GM18508 (cell line): ENCODE measurements around the gene VDAC2.
"Not testable (repeated sequence)": the region's sequence is repeated elsewhere in the genome, so short reads cannot be mapped to it uniquely, and the experiment has no call there.

Source experiments
- ATAC-seq: cut with Tn5 transposase; IDR thresholded peaks from one replicate; pipeline ENCODE4 v1.9.1; 2021; ENCODE audit warnings: moderate number of reproducible peaks; ENCODE audit not compliant: insufficient read depth, unreplicated experiment

The VDAC2 gene, protein sequence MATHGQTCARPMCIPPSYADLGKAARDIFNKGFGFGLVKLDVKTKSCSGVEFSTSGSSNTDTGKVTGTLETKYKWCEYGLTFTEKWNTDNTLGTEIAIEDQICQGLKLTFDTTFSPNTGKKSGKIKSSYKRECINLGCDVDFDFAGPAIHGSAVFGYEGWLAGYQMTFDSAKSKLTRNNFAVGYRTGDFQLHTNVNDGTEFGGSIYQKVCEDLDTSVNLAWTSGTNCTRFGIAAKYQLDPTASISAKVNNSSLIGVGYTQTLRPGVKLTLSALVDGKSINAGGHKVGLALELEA

GRCh38 chr10:75210282-75211006 is at the start of gene VDAC2:
Gene VDAC2 (plus strand): TSS chr10:75210796. CDS start chr10:75211159, 363 bp downstream.
- peak; percentile 56 for ATAC-seq

DNA sequence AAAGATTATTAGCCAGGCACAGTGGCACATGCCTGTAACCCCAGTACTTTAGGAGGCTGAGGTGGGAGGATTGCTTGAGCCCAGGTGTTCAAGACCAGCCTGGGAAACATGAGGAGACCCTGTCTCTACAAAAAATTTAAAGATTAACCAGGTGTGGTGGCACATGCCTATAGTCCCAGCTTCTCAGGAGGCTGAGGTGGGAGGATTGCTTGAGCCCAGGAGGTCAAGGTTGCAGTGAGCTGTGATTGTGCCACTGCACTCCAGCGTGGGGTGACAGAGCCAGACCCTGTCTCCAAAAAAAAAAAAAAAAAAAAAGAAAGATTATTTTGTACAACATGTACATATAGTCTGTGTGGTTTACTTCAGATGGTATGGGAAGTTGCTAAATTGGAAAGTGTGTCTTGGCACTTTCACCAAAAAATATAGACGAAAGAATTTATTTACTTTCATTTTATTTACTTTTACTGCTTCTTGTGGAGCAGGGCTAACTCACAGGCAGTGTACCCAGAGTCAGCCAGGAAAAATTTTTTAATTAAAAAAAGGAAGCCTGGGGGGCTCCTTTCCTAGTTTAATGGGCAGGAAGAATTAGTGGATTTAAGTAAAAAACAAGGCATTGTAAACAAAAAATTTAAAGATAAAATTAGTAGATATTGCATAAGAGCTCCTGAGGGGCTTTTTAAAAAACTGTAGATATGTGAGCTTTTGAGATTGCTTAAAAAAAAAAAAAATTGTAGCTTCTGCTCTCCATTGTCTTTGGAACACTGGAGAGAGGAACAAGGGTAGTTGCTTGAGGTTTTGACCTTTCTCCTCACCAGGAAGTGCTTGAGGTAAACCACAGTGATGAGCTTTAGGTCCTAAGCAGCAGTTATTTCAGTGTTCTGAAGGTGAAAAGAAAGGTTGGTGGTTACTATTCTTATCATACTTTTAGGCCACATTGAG is 44.6 kb upstream of the VDAC2 start:
- no peak for ATAC-seq

DNA sequence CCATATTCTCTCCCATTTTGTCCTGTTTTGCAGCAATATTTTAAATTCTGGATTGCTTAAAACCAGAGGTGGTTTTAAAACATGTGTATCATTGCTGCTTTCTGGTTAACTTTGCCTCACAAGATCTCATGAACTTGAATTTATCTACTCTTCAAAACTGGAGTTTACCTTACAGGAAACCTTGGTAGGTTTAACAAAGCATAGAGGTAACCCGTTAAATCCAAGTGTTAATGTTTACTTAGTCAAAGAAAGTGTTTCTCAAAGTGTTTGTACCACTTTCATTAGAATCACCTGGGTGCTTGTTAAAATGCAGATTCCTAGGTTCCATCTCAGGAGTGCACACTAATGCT is 44.0 kb upstream of the VDAC2 start:
- no peak for ATAC-seq

DNA sequence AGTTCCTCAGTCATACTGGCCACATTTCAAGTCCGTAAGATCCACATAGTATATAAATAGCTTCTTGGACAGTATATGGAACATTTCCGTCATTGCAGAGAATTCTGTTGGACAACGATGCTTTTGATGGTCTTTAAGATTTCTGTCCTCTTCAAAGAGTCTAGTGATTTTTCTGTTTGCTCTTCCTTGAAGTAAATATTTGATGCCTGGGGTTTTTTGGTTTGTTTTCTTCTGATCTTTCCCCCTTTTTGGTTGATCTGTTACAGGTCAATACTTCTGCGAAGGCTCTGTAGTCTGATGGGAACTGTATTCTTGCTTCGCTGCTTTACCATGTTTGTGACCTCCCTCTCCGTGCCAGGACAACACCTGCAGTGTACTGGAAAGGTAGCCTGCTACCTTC is 42.3 kb upstream of the VDAC2 start:
- ATAC-seq: no peak

DNA sequence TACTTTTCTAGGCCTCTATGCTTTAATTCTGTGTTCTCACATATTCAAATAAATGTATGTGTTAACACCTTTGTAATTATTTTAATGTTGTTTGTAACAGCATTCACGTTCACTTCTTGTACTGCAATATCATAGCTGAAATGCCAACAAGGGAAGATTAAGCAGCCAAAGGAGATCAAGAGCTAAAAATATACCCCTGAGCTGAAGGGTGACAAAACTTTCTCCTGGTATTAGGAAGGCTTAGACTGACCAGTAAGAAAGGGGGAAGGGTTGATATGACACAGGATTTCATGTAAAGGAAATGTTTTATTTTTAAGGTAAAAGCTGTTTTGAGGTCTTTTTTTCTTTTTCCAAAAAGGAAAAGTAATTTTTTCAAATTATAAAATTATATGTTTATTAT is 40.4 kb upstream of the VDAC2 start:
- no peak for ATAC-seq

DNA sequence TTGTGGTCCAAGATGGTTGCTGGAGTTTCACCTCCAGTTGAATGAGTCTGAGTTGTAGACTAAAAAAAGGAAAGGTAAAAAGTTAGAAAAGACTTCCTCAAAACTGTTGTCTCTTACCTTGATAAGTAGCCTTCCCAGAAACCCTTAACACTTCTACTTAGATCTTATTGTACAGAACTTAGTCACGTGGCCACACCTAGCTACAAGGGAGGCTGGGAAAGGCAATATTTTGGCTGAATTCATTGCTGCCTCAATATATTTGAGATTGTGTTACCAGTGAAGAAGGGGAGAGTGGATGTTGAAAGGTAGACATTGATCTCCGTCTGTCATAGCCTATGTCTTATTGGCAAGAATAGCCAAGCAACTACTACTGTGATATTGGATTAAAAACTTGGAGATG is 35.5 kb upstream of the VDAC2 start:
- no peak for ATAC-seq

GRCh38 chr10:75176046-75176445 is 34.5 kb upstream of the VDAC2 start:
- ATAC-seq: no peak

- no peak for ATAC-seq
Observed at GRCh38 chr10:75176736-75177135, 33.9 kb upstream of the VDAC2 start.

DNA sequence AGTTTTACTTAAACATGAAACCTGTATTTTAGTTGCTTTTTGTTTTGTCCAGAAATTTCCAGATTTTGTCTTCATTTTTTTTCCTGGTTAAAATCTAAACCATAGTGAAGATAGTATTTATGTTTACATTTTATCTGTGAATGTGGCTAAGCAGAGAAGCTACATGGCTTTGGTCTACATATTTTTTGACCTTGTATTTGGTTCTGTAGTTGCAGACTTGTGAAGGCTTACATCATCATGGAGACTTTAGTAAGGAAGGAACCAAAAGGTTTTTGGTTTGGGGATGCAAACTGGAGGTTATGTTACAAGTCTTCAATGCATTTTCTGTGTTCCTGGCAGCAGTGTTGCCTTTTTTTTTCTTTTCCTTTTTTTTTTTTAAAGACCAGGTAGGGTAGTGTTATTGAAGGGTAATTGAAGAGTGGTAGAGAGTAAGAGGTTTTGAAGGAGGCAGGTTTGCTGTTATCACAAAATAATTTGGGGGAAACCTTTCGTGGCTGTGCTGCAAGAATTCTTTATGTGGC is 30.9 kb upstream of the VDAC2 start:
- ATAC-seq: no peak

DNA sequence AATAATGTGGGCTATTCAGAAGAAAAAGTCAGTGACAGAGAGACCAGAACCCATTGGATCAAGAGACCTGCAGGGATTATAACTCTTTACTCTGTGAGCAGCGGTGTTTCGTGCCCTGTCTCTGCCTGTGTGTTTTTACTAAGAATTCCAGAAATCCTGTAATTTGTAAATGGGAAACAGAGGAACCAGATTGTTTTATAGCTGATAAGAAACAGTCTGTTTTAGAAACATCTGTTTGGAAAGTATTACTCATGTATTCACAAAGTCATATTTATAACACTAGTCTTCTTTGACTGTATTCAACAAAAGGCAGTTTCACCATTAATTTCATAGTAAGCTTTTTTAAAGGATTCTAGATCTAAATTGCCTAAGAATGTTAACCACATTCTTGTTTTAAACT is 30.0 kb upstream of the VDAC2 start:
- ATAC-seq: no peak

GRCh38 chr10:75181073-75181472 is 29.5 kb upstream of the VDAC2 start:
- ATAC-seq: no peak

- ATAC-seq: no peak
Observed at GRCh38 chr10:75186310-75186709, 24.3 kb upstream of the VDAC2 start.

GRCh38 chr10:75187961-75188426 is 22.6 kb upstream of the VDAC2 start:
- ATAC-seq: no peak

DNA sequence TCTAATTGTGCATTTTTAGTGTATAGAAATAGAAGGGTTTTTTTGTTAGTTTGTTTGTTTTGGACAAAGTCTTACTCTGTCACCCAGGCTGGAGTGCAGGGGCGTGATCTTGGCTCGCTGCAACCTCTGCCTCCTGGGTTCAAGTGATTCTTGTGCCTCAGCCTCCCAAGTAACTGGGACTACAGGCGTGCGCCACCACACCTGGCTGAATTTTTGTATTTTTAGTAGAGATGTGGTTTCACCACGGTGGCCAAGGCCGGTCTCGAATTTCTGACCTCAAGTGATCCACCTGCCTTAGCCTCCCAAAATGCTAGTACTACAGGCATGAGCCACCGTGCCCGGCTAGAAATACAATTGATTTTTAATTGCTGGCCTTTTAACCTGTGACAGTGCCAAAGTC is 22.1 kb upstream of the VDAC2 start:
- not testable (repeated sequence) for ATAC-seq

GRCh38 chr10:75189266-75190096 is 21.1 kb upstream of the VDAC2 start:
- no peak for ATAC-seq

- no peak for ATAC-seq
Observed at GRCh38 chr10:75191821-75192568, 18.6 kb upstream of the VDAC2 start.

DNA sequence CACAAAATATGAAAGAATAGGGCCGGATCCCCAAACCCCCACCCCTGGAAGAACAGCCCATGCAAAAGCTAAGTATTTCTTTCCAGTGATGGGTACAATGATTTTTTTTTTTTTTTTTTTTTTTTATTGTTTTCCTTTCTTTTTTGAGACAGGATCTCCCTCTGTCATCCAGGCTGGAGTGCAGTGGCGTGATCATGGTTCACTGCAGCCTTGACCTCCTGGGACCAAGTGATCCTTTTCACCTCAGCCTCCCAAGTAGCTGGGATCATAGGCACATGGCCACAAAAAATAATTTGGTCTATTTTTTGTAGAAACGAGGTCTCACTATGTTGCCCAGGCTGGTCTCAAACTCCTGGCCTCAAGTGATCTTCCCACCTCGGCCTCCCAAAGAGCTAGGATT is 16.0 kb upstream of the VDAC2 start:
- not testable (repeated sequence) for ATAC-seq

- ATAC-seq: no peak
Observed at GRCh38 chr10:75195035-75195763, 15.4 kb upstream of the VDAC2 start.
